Kidney (tissue), 14 donors: ENCODE data around the gene NF1. TPM values are rescaled to one million over a fixed set of nuclear protein-coding genes. Genes with fewer than 3 reads are reported as not detected.

Experiments
- DNase-seq, 5 donors: peaks; one replicate each; pipeline ENCODE4 v3.0.0-alpha.2; 2013 to 2020
- FAIRE-seq: peaks from 2 replicates; lab custom pipeline; 2012; peaks lifted over from hg19 to GRCh38; lab: Jason Lieb, UNC
- H3K27ac ChIP-seq, 2 donors: one replicate each; pipeline ENCODE4 v1.7.0; 2013; ENCODE audit warnings: low read depth in 2 of 2, low read length in 2 of 2, inconsistent platforms in 1 of 2
- H3K27me3 ChIP-seq: one replicate; pipeline ENCODE4 v1.7.1; 2013; ENCODE audit warnings: low read length, inconsistent platforms; ENCODE audit not compliant: control insufficient read depth, insufficient read depth
- H3K36me3 ChIP-seq, 3 donors: one replicate each; pipeline versions ENCODE4 v1.7.0 to v1.7.1; 2013; ENCODE audit warnings: low read length in 3 of 3, control low read depth in 1 of 3, inconsistent platforms in 1 of 3; ENCODE audit not compliant: insufficient read depth in 3 of 3, control insufficient read depth in 2 of 3
- H3K4me1 ChIP-seq, 3 donors: one replicate each; pipeline versions ENCODE4 v1.7.0 to v1.7.1; 2013; ENCODE audit warnings: low read length in 3 of 3, inconsistent platforms in 1 of 3, low read depth in 1 of 3; ENCODE audit not compliant: control insufficient read depth in 2 of 3, insufficient read depth in 2 of 3
- H3K4me3 ChIP-seq, 3 donors: one replicate each; pipeline versions ENCODE4 v1.7.0 to v1.8.1; 2013; ENCODE audit warnings: low read length in 3 of 3, control low read depth in 1 of 3, inconsistent platforms in 1 of 3
- H3K9ac ChIP-seq, 3 donors: one replicate each; pipeline versions ENCODE4 v1.7.0 to v1.7.1; 2013; ENCODE audit warnings: low read length in 3 of 3, control low read depth in 1 of 3, inconsistent platforms in 1 of 3
- H3K9me3 ChIP-seq, 3 donors: one replicate each; pipeline versions ENCODE4 v1.7.0 to v1.7.1; 2013; ENCODE audit warnings: low read length in 3 of 3, control low read depth in 1 of 3, inconsistent platforms in 1 of 3; ENCODE audit not compliant: control insufficient read depth in 2 of 3, insufficient read depth in 1 of 3
- CTCF ChIP-seq: IDR thresholded peaks from 3 replicates; pipeline ENCODE4 v1.5.1; 2012; ENCODE audit warnings: mild to moderate bottlenecking, moderate library complexity, borderline replicate concordance; ENCODE audit not compliant: insufficient read depth; ENCODE audit errors: extremely low read depth
- intact Hi-C: fragments of 100-400 bp; cut with DNase I; formaldehyde crosslinking; loops from one replicate; pipeline ENCODE4 v1.11.1; 2022
- polyA plus RNA-seq: library from polyadenylated mRNA; stranded (reverse); fragments of 350-450 nt; fragmentation: Illumina TruSeq; extraction: RNeasy Lipid Tissue Mini Kit (QIAGEN cat#74804); gene quantifications from one replicate; pipeline ENCODE4 v1.2.3, GENCODE V29; 2014; ENCODE audit warnings: low read depth, low replicate concordance; ENCODE audit not compliant: insufficient read depth
- total RNA-seq: library from RNA; stranded (reverse); fragmentation: NEBNext Ultra II Directional; extraction: Animal tissue kit (Norgen Biotek cat#: 25700); gene quantifications from one replicate; pipeline ENCODE4 v1.2.1, GENCODE V29; 2021
- donor health status: control.
- donor health status: control.
- donor health status: control.
- donor health status: control.
- donor health status: control.
- donor health status: DM: yes; HTN: yes; CAD: no.
- donor health status: Normal renal cell carcinoma (clear cell type).

The NF1 gene
- total and polyA plus RNA-seq, 2 donors from 2014 or later, result 7.8 to 61.3 TPM

GRCh38 chr17:31374094-31374447 lies 279.3 kb downstream of the NF1 start:
- TF ChIP-seq CTCF, result no peak
- no peak for DNase-seq
- no peak overlapping the region for H3K4me3 ChIP-seq
- no peaks in the 10 kb centered on the region for H3K9me3 ChIP-seq
- FAIRE-seq, result no peak
- H3K27me3 ChIP-seq, result no peaks in the 10 kb centered on the region
- peaks cover 0 to 2% (median 0%) of the 10 kb centered on the region in 3 donors for H3K4me1 ChIP-seq
- intact Hi-C loops, result no loop called here
- peaks cover 0 to 22% (median 2%) of the 10 kb centered on the region in 3 donors for H3K36me3 ChIP-seq
- H3K27ac ChIP-seq, result no peak overlapping the region
- H3K9ac ChIP-seq, result no peak overlapping the region

- intact Hi-C loops, result no loop called here
- H3K27me3 ChIP-seq, result no peaks in the 10 kb centered on the region
- no peak for TF ChIP-seq CTCF
- no peak overlapping the region for H3K27ac ChIP-seq
- H3K4me1 ChIP-seq, result peaks cover 0 to 2% (median 0%) of the 10 kb centered on the region in 3 donors
- H3K9me3 ChIP-seq, result no peaks in the 10 kb centered on the region
- H3K9ac ChIP-seq, result no peak overlapping the region
- DNase-seq, result no peak
- no peak overlapping the region for H3K4me3 ChIP-seq
- peaks cover 0 to 22% (median 2%) of the 10 kb centered on the region in 3 donors for H3K36me3 ChIP-seq
- no peak for FAIRE-seq
Measured at GRCh38 chr17:31374503-31374902, 279.7 kb downstream of the NF1 start.

- H3K27ac ChIP-seq, result no peak overlapping the region
- FAIRE-seq (no peak), DNase-seq (no peak)
- TF ChIP-seq CTCF, result no peak
- no peaks in the 10 kb centered on the region for H3K27me3 ChIP-seq
- intact Hi-C loops, result no loop called here
- no peaks in the 10 kb centered on the region for H3K9me3 ChIP-seq
- H3K36me3 ChIP-seq, result peaks cover 0 to 20% (median 2%) of the 10 kb centered on the region in 3 donors
- no peaks in the 10 kb centered on the region for H3K4me1 ChIP-seq
- H3K9ac ChIP-seq, result no peak overlapping the region
- H3K4me3 ChIP-seq, result no peak overlapping the region
Measured at GRCh38 chr17:31378638-31379037, 283.9 kb downstream of the NF1 start.

GRCh38 chr17:31379597-31380205 lies 284.9 kb downstream of the NF1 start:
- TF ChIP-seq CTCF, result no peak

More at GRCh38 chr17:31379597-31380205, 284.9 kb downstream of the NF1 start:
- no peaks in the 10 kb centered on the region for H3K4me1 ChIP-seq
- no peak overlapping the region for H3K9ac ChIP-seq
- H3K4me3 ChIP-seq, result no peak overlapping the region
- intact Hi-C loops, result no loop called here
- H3K9me3 ChIP-seq, result no peaks in the 10 kb centered on the region
- H3K27ac ChIP-seq, result no peak overlapping the region
- H3K27me3 ChIP-seq, result no peaks in the 10 kb centered on the region
- peaks cover 0 to 12% (median 0%) of the 10 kb centered on the region in 3 donors for H3K36me3 ChIP-seq
- FAIRE-seq (no peak), DNase-seq (no peak)
